Mesenteric fat pad (tissue), 1 donor: ENCODE results near the gene BCL6B. TPM values are rescaled to one million over a fixed set of nuclear protein-coding genes. Genes with fewer than 3 reads are reported as not detected.
"Not testable (repeated sequence)": the region's sequence is repeated elsewhere in the genome, so short reads cannot be mapped to it uniquely, and the experiment has no call there.

Source experiments
- DNase-seq: peaks from one replicate; pipeline ENCODE4 v3.0.0-alpha.2; 2020; ENCODE audit warnings: low spot score
- total RNA-seq: library from RNA; stranded (reverse); fragmentation: NEBNext Ultra II Directional; extraction: Animal tissue kit (Norgen Biotek cat#: 25700); gene quantifications from one replicate; pipeline ENCODE4 v1.2.1, GENCODE V29; 2021
- donor health status: DM: yes; HTN: yes; CAD: no.

BCL6B gene
- total RNA-seq, 1 donor from 2014 or later: 32.2 TPM

- DNase-seq: no peak
Observed at GRCh38 chr17:7026471-7027115, 3.7 kb downstream of the BCL6B start.

DNA sequence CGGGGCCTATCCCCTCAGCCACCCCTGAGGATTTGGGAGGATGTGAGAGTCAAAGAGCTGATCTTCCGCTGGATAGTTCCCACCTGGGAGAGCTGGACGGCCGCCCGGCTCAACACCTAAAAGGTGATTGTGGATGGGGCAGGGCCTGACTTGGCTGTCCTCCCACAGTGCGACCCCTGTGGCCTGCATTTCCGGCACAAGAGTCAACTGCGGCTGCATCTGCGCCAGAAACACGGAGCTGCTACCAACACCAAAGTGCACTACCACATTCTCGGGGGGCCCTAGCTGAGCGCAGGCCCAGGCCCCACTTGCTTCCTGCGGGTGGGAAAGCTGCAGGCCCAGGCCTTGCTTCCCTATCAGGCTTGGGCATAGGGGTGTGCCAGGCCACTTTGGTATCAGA, 4.5 kb downstream of the BCL6B start:
- peak; percentile 89 for DNase-seq

DNA sequence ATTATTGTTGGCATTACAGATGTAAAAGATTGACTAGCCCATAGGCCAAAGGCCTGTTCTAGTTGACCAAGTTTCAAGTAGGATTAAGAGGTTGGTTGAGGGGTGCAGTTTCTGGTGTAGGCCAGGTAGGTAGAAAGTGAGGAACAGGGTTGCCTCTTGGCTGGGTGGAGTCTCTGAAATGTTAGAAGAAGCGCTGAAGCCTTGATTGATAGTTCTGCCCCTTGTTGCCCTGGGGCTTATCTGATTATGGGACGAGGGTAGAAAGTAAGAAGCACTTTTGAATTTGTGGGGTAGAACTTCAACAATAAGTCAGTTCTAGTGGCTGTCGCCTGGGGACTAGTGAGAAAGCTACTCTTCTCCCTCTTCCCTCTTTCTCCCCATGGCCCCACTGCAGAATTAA, 6.2 kb downstream of the BCL6B start:
- DNase-seq: no peak

DNA sequence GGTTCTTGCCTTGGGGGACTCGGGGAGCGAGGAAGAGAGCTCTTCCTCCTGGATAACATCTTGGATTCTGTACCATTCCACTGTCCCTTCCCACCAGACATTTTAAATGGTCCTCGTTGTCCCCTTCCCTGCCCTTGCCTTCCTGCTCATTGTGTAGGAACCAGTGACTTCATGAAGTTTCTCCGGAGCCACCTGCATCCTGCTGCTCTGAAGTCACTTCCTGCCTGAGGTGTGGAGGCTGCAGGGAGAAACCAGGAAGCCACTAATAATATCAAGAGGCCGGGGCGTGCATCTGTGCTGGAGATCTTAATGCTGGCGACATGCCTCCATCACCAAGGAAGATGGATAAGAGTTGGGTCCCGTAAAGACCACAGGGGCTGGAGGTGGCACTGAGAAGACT, 6.8 kb downstream of the BCL6B start:
- DNase-seq: peak; percentile 84

GRCh38 chr17:7034955-7035590, 12.2 kb downstream of the BCL6B start:
- no peak for DNase-seq

- peak; percentile 98 for DNase-seq
Observed at GRCh38 chr17:7035591-7036368, 12.9 kb downstream of the BCL6B start, which contains the start of gene SLC16A13. SLC16A13 (plus strand) TSS chr17:7036015; CDS start chr17:7036383, 368 bp downstream.

- no peak for DNase-seq
Observed at GRCh38 chr17:7038025-7038862, 15.4 kb downstream of the BCL6B start.

DNA sequence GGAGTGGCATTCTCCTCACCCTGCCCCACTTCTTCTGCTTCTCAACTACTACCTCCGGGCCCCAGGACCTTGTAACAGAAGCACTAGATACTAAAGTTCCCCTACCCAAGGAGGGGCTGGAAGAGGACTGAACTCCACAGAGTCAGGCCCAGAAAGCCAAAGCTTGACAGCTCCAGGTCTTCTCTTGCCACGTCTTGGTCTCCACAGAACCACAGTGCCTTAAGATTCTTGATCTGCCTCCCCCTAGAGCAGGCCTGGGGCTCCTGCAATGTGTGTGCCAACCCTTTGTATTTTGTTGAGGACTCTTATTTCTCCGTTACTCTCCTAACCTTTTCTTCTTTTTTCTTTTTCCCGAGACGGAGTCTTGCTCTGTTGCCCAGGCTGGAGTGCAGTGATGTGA, 17.0 kb downstream of the BCL6B start:
- DNase-seq: no peak

DNA sequence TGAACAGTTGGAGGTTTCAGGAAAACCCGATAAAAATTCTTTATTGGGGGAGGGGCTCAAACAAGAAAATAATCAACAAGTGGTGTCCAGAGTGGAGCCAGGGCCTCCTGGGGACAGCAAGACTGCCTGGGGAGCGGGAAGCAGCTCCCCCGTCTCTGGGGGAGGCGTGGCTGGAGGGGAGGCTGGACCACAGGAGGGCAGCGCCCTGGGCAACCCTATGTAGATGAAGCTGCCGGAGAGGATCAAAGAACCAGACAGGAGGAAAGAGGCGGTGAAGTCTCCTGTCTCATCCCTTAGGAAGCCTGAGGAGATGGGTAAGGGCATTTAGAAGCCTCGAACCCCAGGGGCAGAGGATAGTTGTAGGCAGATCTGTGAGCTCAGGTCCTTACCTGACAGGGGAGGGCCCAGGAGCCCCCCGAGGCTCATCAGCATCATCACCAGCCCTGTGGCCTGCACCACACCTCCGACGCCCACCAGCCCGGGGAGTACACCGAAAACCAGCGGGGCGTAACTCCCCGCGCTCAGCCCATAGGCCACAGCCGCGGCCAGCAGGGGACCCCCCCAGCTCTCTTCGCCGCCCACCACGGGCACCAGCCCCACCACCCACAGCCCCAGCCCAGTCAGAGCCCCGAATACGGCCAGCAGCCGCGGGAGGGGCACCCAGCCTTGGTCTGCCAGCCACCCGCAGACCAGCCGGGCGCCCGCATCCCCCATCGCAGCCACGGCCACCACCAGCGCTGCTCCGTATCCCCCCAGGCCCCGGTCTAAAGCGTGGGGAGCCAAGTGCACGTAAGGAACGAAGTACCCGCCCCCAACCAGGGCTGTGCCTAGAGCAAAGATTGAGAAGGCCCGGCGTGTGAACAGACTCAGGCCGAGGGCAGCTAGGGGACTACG, 19.0 kb downstream of the BCL6B start:
- DNase-seq: no peak

DNA sequence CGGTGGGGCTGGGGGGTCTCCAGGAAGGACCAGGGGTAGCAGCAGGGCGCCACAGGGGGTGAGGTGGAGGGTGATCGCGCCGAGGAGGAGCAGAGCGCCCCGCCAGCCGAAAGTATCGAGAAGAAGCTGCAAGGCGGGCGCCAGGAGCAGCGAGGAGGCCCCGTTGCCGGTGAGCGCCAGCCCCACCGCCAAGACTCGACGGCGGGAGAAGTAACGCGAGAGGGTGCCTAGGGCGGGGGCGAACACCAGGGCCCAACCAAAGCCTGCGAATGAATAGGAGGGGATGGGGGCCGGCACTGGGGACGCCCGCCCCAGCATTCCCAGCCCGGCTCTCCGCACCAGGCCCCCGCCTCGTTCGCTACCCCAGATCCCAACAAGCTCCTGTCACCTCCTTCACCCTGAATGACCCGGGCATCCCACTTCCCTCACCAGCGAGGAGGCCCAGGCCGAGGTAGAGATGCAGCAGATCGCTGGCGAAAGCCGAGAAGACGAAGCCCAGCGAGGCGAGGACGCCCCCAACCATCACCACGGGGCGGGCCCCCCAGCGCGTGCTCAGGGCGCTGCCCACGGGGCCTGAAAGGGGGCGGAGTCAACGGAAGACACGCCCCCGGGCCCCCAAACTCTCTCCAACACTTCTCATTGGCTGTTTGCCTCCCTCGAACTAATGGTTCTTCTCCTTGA, 19.8 kb downstream of the BCL6B start:
- no peak for DNase-seq

DNA sequence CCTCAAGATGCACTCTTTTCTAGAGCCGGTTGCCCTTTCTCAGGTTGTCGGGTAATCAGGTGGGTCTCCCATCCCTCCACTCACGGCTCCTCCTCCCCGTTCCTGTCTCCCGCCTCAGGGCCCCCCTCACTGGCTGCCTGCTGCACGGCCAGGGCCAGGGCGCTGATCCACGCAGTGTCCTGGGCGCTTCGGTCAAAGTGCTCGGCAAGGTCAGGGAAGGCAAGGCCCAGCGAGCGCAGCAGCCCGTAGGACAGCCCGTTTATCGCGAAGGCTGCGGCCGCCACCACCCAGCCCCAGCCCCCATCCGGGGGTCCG, 20.3 kb downstream of the BCL6B start:
- no peak for DNase-seq

DNA sequence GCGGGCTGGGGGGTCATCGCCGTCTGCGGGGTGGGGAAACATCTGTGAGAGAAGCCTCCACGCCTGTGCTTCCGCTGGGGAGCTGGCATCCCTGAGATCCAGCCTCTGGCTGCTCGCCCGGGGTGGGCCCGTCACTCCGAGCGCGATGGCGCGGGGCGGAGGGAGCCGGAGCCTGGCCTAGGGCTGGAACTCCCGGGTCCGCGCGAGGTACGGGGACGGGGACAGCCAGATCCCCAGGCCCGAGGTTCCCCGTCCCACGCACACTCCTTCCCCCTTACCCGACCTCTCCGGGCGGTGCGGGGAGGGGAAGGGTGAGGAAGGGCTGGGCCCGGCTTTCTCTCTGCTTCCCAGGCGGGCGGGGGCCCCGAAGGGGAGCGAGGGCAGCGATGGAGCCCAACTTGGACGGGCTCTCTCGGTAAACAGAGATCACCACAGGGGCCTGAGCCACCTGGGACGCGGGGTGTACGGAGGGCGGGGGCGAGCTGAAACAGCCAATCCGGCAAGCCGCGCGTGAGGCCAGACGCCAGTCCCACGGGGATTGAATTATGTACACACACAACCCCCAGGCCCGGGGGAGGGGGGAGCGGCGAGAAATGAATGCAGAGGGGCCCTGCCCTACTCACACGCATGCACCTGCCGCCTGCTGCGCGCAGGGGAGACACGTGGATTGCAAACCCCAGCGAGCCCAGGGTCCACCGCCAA, 20.8 kb downstream of the BCL6B start, which contains the start of gene SLC16A11:
Gene SLC16A11, minus strand, starts transcription at position 596 of the 702 bp plus-strand sequence. Its CDS starts 579 bp downstream, at position 17.
- DNase-seq: no peak

GRCh38 chr17:7045492-7046126, 22.8 kb downstream of the BCL6B start:
- DNase-seq: no peak

DNA sequence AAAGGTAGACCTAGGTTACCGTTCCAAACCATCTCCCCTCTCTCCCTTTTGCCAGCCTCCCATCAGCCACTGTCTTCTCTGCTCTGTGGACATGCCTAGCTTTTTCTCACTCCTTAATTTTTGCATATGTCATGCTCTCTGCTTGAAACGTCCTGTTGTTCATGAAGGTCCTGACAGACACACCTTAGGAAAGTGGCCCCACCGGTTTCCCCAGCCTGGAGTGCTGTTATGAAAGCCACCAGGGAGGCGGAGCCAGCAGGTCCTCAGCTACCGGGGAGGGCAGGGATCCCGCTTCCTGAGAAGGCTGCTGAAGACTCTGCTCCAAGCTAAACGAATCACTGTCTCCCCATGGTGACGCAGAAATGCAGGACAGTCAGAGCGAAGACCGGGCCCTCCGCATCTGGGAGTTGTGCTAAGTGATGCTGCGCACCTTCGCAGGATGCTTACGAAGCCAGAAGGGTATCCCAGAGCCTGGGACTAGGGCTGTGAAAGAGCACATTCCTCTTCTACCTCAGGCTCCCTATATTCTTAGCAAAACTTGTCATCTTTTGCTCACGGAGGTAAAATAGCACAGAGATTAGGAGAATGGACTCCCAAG, 23.4 kb downstream of the BCL6B start:
- no peak for DNase-seq

DNA sequence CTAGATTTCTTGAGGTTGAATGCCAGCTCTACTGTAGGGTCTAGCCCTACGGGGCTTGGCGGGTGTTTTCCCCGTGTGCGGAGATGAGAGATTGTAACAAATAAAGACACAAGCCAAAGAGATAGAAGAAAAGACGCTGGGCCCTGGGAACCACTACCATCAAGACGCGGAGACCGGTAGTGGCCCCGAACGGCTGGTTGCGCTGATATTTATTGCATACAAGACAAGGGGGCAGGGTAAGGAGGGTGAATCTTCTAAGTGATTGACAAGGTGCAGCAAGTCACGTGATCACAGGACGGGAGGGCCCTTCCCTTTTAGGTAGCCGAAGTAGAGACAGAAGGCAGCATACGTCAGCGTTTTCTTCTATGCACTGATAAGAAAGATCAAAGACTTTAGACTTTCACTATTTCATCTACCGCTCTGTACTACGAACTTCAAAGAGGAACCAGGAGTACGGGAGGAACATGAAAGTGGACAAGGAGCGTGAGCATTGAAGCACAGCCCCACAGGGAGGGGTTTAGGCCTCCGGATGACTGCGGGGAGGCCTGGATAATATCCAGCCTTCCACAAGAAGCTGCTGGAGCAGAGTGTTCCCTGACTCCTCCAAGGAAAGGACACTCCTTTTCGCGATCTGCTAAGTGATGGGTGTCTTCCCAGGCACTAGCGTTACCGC, 24.0 kb downstream of the BCL6B start:
- DNase-seq: not testable (repeated sequence)

DNA sequence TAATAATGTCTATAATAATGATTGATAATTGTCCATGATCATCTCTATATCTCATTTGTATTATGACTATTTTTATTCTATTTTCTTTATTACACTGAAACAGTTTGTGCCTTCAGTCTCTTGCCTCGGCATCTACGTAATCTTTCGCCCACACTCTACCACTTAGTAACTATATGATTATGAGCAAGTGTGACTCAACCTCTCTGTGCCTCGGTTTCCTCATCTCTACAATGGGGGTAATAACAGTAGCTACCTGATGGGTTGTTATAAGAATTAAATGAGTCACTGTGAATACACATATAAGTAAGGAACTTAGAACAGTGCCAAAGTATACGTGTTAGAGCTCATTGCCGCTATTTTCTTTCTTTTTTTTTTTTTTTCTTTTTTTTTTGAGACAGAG, 24.7 kb downstream of the BCL6B start:
- DNase-seq: no peak

GRCh38 chr17:7048968-7049367, 26.1 kb downstream of the BCL6B start:
- DNase-seq: no peak

- not testable (repeated sequence) for DNase-seq
Observed at GRCh38 chr17:7050583-7050982, 27.7 kb downstream of the BCL6B start.
